Activated CD8-positive, alpha-beta memory T cell treated with anti-CD3 and anti-CD28 coated beads, Interleukin-2, amount 50 U/mL, for 4 hours (primary cell): ENCODE results near the gene POU2AF1.

Source experiments
- DNase-seq: peaks from one replicate; pipeline ENCODE4 v3.0.0-alpha.2; 2020

Gene POU2AF1

DNA sequence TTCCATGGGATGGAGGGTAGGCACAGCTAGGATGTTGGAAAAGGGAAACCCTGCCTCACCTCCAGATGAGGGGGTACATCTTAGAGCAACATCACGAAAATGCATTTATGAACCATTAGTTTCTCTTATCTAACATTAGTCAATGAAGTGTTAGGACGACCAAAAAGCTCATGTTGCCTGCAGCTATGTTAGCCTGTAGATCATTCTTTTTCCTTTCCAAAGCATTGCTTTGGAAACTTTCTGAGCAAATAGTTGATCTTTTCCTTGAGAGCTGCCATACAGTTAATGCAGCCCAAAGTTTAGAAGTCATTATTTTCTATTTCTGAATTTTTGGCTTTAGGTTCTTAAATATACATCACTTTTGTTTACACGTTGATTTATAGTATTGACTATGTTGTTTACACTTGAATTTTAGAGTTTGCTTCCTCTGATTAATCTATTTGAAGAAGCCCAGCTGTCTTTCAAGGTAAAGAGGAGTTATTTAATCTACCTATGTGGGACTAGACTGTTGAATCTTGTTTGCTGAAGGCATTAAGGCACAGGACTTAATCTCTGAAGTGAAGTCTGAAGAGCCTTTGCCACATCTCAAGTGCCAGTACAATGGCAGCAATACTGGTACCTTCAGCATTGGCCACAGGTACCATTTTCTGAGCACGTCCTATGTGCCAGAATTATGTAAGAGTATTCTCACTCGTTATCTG, 69.7 kb downstream of the POU2AF1 start:
- DNase-seq, result no peak

DNA sequence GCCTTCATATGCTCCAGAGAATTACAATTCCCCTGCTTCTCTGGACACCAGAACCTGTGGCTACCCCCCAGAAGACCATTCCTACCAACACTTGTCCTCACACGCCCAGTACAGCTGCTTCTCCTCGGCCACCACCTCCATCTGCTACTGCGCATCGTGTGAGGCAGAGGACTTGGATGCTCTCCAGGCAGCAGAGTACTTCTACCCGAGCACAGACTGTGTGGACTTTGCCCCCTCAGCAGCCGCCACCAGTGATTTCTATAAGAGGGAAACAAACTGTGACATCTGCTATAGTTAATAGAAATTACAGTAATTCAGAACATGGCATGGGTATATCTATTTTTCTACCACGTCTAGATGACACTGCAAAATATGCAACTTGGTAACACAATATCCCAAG, 70.9 kb downstream of the POU2AF1 start:
- no peak for DNase-seq

DNA sequence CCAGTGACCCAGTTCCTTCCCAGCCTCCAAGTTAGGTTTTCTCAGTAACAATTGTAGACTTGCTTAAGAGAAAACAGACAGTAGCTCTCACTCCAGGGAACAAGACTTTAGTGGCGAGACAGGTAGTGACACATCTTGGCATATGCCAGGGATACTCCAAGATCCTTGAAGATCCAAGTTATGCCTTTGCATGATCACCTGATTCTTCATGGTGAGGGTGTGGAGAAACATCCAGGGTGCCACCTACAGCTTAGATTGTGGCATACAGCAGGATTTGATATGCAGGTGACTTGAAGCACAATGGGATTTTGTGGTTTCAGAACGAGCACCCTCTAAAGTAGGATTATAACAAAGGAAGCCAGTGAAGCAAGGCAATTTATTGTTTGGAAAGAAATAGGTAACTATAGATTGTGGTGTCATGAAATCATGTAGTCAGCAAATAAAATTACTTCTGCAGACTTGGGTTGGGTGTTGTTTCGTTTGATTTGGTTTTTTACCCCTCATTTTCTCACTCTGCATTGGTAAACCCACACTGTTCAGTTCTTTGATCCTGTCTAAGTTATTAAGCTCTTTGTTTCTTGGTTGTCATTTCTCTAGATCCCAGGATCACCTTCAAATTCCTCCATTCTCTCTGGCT, 71.5 kb downstream of the POU2AF1 start:
- no peak for DNase-seq

DNA sequence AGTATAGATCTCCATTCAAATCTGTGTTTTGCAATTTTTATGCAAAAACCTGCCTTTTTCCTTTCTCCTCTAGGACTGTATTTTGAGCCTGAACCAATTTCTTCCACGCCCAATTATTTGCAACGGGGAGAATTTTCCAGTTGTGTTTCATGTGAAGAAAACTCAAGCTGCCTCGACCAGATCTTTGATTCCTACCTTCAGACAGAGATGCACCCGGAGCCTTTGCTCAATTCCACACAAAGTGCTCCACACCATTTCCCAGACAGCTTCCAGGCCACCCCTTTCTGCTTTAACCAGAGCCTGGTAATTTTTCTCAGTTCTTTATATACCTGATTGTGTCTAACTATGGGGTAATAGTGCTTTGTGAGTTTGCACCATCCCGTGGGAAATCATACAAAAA, 72.8 kb downstream of the POU2AF1 start:
- DNase-seq, result no peak

DNA sequence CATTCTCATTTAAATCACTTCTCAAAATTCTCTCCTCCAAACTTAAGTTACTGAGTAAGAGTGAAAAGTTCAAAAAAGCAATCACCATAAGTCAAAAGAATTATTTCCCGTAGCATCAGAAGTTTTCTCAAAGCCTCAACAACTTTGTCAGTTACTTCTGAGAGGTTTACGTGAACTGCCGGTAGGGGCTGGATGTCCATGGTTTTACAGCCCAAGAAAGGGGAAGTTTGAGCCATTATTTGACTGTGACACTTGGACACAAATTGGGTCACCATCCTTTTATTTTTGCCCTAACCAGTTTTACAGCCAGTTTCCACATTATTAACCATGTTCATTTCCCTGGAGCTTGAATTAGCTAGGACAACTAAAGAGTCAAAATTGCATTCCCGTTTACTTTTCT, 73.2 kb downstream of the POU2AF1 start:
- no peak for DNase-seq

DNA sequence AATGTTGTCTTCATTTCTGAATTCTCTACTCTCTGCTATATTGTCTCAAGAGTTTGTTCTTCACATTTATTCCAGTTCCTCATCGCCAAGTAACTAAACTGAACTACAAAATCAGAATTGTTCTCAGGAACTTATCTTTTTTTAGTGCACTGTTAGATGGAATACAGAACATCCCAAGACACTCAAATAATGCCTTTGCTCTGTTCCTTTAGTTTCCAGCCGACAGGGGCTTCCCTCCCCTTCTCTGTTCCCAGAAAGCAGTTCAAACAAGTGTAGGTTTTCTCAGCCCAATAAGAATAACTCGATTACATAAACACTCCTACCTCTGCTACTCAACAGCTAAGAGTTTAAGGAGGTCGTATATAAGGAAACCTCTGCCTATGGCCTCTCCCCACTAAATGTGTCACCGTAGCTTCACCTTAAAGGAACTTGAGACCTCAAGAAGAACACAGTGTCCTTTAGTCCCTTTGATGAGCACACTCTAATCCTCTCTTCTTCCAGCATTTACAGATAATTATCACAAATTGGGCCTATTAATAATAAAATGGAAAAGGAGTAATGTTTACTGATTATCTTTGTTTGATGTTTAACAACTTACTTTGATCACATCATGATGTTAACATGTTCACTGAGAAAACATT, 73.8 kb downstream of the POU2AF1 start:
- no peak for DNase-seq

DNA sequence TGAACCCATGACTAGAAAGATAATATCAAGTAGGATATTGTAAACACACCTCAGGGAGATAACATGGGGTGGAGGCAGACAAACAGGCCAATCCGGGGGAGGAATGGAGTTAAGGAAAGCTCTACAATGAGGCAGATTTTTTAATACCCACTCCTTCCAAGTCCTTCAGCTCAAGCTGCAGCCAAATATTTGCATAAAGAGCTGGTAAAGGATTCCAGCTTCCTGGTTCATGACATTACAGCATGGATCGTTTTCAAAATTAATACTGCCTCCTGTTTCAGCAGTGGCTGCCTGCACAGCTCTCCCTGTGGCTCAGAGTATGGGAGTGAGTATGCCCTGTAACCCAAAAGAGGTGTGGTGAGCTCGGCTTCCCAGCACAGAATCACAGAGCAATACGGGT, 75.6 kb downstream of the POU2AF1 start:
- DNase-seq, result no peak

DNA sequence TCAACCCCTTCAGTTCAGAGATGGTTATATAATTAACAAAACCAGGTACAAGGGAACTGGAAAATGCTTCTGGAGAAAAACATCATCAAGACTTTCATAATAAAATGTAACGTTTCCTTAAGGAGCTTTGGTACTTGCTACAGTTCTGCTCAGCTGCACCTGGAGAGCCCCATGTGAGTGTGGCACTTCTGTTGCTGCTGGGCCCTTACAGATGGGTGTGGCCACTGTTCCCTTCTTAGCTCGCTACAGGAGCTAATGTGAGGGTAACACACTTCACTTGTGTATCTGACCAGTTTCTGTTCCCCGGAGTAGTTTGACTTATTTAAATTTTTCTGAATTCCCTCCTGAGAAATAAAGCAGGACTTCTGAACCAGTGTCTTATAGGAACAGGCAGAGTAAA, 76.8 kb downstream of the POU2AF1 start:
- no peak for DNase-seq
